GM21528 (cell line): ENCODE results near the gene CHL1.
A peak's percentile ranks its signal among the peaks of the same experiment; 100 is the strongest.

ENCODE experiments used
- ATAC-seq: cut with Tn5 transposase; IDR thresholded peaks from one replicate; pipeline ENCODE4 v1.9.1; 2021; ENCODE audit warnings: mild to moderate bottlenecking, moderate library complexity; ENCODE audit not compliant: unreplicated experiment, low FRiP score

Gene CHL1

DNA sequence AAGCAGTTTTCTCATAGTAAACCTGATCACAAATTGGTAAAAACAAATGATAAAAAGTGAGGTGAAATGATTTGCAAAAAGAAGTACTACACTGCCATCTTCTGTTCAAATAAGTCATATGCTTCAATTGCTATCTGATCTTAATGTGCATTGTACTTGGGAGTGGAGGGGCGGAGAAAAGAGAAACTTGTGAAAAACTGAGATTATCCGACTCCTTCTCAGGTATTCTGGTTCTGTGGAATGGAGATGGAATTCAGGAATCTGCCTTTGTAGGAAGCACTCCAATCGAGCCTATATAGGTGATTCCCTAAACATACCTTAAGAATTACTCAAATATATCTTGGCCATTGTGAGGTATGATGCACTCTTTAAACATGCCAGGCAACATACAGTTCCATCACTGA, 180.6 kb downstream of the CHL1 start:
- peak; percentile 58 for ATAC-seq

DNA sequence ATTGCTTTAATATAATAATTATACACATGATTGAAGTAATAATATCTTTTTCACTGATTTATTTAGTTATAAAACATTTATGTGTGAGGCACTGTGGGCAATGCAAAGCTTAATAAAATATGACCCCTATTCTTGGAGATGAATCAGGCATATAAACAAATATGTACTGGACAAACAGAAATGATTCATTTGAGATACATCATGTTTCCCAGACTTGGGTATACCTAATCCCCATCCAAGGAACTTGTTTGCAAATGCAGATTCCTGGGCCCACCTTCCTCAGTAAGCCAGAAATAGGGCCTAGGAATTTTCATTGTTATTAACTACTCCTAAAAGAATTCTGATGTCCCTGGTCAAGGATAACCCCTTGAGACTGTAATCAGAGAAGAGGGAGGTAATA, 184.2 kb downstream of the CHL1 start:
- no peak for ATAC-seq

DNA sequence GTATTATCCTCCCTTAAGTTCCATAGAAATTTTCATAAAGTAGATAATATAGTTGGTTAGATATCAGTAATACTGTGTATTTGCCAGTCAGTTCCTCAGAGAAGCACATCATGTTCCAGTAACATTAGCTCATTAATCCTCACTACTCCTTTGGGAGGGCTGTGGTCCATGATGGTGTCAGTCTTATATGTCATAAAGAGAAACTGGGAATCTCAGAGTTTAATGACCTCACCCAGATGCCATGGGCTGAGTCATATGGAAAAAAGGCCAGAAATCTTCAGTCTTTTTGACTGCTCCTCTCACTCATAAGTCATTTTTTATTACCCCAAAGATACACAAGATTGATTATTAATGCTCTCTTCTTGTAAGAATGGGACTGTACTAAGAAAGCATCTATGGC, 188.6 kb downstream of the CHL1 start:
- no peak for ATAC-seq

DNA sequence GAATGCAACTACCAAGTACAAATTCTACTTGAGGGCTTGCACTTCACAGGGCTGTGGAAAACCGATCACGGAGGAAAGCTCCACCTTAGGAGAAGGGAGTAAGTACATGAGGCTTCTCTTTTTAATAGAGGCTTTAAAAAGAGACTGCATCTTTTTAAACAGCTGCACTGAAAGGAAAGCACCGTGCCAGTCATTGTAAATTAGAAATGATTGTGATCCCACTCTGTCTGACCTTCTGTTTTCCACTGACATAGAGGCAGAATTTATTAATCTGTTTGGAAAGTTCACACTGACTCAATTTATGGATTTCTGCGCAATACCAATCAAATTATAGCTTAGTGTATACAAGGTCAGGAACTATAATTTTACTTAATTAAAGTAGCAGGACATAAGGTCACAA, 198.2 kb downstream of the CHL1 start:
- ATAC-seq: no peak

DNA sequence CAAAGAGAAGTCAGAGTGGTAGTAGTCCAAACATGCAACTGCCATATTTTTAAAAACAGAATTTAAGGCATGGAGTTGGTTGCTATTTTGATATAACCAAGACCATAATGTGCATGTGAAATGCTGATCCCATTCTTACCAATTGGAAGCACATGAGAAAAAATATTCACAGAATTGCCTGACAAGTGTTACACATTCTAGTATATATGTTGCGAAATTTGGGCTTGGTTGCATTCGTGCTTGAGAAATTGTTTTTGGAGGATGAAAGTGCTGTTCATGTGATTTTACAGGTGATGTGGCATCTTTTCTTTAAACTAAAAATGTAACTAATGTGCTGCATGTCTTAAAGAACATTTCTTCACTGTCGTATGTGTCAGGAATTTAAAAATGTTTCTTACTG, 199.7 kb downstream of the CHL1 start:
- no peak for ATAC-seq

DNA sequence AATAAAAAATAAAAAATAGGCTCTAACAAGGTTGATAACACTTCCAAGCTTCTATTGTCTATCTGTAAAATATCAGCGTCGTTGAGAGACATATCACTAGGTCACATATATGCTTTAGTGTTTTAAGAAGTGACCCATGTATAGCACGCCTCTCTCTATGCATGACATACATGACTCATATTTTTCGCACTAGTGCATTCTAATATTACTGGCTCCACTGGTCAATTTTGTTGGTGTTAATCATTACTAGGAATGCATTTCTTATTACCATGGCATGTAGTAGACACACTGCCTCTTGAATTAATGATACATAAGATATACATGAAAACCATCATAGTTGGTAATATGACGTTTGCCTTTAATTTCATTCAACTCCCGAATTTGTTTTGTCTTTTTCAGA, 203.1 kb downstream of the CHL1 start:
- no peak for ATAC-seq

DNA sequence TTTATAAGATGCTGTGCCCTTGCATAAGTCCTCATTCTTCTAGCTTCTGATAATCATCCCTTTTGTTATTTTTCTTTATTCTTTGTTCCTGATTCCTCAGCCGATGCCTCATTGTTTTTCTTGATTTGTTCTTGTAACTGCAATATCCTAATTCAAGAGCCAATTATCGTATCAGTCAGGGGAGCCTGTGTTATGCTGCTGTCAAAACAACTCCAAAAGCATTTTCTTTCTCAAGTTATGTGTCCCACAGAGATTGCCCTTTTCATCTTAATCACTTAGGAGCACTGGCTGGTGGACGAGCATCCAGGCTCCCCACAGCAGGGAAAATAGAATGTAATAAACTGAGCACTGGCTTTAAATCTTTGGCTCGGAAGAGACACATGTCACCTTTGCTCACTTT, 207.3 kb downstream of the CHL1 start:
- no peak for ATAC-seq

DNA sequence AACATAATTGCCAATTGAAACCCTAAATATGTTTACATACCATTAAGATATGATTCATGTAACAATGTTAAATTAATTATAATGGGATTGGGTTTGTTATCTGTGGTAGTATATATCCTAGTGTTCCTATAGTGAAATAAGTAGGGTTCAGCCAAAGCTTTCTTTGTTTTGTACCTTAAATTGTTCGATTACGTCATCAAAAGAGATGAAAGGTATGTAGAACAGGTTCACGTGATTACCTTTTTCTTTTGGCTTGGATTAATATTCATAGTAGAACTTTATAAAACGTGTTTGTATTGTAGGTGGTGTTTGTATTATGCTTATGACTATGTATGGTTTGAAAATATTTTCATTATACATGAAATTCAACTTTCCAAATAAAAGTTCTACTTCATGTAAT, 212.4 kb downstream of the CHL1 start:
- no peak for ATAC-seq

DNA sequence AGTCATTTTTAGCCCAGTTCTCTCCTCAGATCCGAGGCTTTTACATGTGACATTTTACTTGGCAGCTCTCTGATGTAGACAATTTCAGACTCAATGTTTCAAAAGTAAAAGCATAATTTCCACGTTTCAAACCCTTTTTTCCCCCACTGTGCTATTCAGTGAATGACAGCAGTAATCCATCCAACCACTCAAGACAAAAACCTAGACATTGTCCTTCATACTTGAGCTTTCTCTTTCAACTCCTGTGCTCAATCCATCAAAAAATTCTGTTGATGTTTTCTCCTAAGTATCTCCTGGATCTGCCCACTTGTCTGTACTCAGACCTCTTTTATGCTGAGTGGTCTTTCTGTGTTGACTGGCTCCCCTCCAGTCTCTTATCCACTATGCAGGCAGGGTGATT, 214.7 kb downstream of the CHL1 start:
- no peak for ATAC-seq

DNA sequence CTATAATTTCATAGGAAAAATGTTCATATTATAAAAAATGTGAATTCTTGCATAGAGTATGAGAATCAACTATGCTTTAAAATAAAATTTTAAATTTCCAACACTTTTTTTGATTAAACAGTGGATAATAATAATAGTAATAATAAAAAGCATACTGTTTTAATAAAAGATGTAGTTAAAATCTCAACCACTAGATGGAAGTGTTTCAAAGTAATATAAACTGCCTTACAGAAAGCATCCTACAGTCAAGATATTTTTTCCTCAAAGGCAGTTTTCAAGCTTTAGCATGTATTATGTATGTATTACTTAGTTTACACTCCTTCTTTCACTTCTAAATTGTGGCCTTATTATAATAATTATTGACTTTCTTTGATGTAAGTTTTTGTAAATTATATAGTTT, 217.5 kb downstream of the CHL1 start:
- ATAC-seq: no peak

DNA sequence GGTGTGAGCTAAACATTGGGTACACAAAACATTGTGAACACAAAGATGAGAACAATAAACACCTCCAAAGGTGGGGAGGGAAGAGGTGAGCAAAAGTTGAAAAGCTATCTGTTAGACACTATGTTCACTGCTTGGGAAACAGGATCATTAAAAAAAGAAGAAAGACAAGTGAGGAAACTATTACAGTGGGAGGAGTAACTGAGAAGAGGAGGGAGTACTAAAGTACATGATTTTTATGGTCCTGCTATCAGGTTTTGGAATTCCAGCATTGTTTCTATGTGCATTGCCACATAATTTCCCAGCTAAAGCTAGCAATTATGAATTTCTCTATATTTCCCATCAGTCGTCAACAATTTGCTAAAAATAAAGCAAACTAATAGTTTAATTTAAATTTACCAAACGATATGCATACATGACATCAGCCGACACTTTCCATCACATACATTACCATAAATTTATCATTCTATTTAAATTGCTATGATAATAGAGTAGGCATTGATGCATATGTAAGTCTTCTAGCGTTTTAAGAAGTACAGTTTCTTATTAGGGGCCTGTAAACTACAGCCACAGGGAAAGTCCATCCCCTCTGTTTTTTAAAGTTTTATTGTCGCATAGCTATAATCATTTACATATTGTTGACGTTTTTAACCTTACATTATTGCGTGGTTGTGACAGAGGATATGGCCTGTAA, 221.8 kb downstream of the CHL1 start:
- no peak for ATAC-seq

DNA sequence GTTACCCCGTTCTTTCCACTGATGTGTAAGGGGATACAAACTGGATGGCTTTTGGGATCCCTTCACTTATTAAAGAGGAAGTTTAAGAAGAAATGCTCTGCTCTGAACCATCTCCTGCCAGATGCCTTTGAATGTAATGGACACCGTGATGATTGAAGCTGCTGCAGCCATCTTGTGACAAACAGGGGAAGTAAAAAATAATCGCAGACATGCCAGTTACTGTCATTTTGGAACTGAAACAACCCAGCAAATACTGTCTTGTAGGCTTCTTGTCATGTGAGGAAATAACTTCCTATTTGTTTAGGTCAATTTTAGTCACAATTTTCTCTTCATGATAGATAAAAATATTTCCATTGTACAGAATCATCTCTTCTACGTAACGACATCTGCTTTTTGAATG, 224.0 kb downstream of the CHL1 start:
- no peak for ATAC-seq

DNA sequence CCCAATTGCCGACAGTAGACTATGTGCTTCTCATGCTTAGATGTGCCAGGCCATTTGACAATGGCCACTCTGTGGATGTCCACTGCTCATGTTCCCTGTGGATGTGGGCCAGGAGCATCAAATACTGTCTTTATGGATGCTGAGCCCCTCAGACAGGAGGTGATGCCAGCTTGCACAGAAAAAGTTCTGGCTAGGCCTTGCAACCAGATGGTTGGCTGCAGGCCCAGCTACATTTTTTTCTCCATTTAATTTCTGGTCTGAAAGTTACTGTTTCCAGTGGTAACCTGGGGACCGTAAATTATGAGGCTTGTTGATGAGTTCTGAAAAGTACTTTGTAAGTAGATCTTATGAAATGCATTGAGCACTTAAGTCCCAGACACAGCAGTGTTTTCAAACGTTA, 228.5 kb downstream of the CHL1 start:
- no peak for ATAC-seq

DNA sequence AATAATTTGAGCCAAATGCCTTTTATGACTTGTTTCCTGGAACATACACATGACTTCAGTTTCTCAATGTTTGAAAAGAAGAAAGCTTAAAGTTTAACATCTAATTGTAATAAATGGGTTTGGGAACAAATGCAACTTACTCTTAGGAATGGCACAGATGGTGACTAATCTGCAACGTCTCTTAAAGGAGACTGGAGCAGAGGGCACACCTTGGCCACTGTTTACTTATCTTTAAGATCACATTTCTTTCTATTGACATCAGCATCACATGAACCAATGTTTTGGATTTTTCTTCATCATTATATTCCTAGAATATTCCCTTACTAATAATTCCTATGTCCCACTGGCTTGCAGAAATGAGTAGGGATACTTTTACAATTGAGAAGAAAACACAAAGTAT, 229.5 kb downstream of the CHL1 start:
- ATAC-seq: no peak

DNA sequence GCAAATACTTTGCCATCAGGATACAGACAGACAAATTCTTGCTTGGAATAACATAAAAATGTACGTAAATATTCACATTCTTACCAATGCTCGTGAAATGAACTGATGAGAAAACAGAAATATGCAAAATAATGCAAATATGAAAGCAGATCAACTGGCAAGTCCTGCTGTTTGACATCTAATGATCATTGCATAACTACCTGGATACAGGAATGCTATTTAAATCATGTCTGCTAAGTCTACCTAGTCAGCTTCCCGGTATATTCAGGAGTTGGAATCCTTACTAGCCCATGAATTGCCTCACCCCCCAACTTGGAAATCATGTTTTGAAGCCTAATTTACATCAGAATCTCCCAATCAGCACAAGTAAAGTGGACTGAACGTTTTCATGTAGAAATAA, 230.6 kb downstream of the CHL1 start:
- ATAC-seq: no peak

DNA sequence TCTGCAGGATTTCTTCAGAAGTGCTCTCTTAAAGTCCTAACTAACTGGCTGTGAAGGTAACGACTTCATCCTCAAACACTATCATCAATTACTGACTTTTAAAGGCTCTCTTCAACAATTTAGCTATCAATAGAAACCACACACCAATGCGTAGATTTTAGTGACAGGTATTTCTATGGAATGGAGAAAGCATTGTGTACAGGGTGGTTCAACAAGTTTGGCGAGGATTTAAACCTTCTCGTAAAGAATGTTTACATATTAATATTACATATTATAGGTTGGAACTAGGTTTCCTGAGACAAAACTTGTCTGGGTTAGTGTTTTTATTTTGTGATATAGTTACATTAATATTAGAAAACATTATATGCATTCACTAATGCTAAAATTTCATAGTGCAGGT, 233.6 kb downstream of the CHL1 start:
- no peak for ATAC-seq

DNA sequence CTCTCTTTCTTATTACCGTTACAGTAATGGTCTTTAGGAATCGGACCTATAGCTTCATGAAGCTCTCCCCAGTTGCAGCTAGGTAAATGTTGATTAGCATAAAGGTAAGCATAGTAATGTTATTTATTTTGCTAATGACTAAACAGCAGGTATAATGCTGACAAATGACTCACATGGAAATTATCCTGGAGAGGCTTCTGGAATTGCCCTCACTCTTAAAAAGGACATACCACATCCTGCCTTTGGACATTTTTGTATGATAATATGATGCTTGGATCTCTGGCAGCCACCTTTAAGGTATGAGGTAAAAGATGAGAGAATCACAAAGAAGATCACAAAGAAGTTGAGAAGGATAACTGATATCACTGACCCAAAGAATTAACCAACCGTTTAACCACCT, 238.6 kb downstream of the CHL1 start:
- no peak for ATAC-seq

DNA sequence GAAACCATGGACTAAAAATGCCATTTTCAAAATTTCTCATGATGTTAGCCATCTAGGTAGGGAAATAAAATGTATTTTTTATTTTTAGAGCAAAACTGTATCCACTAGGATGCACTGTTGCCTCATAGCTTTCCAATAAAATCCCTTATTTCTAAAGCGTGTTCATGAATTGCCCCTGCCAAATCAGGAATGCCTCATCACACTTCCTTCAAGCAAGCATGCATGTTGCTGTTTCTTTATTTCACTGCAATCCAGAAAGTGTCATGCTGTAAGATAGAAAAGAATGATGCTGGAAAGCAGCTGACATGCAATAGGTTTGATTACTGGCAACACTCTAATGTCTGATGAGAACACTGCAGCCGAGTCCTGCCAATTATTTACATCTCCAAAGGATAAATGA, 239.5 kb downstream of the CHL1 start:
- no peak for ATAC-seq

DNA sequence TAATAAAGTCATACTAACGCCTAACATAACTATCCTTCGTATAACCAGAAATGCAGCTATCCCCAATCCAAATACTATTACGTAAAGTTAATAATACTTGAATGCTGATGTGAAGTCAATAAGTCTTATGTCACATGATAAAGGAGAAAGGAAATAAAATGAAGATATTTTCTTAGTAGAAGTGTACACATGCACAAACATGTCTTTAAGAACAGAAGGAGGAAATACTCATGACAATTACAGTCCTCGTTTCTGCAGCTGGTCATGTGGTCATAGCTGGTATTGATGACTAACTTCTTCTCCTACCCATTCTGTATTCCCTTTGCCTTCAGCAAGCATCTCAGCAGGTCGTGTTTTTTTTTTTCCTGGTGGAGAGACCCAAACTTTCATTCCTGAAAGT, 244.3 kb downstream of the CHL1 start:
- no peak for ATAC-seq

DNA sequence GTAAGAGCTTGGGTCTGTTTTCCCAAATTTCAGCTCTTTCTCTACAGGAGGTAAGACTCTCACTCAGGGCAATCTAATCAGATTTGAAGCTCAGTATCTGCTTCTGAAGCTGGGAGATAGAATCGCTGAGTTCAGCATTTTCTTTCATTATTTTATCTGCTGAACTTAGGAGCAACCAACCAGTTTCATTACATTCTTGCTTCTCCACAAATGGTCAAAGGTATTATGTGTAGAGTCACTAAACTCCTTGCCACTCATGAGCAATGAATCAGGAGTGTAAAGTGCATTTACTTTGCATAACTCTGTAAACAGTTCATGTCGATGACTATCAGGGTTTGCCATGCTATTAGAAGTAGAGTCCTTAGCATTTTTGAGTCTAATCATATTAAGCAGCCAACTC, 249.4 kb downstream of the CHL1 start:
- no peak for ATAC-seq

DNA sequence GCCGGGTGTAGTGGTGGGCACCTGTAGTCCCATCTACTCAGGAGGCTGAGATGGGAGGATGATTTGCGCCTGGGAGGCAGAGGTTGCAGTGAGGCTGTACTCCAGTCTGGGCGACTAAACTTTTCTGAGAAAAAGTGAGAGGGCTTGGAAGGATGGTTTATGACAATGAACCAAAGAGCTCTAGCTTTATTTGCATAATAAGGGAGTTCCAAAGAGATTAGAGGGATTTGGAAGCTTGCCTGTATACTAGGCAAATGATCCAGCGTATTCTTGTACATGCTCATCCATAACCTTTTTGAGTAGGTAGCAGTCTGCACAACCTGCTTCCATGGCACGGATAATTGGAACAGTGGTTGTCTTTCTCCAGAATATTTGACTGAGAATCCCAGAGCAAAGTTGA, 251.1 kb downstream of the CHL1 start:
- no peak for ATAC-seq

DNA sequence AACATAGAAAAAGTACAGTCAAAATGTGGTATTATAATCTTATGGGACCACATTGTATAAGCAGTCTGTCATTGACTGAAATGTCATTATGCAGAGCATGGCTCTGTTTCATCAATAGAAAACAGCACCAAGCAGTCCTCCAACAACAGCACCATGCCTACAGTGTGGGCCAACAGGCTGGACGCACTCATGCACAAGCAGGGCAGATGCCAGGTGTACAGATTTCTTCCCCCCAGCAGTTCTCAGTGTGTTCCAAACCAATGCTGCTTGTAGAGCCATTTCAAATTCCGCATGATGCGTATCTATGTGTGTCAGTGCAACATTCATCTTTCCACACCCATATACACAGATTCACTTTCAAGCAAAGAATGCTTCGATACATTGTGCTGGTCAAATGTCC, 253.1 kb downstream of the CHL1 start:
- no peak for ATAC-seq

DNA sequence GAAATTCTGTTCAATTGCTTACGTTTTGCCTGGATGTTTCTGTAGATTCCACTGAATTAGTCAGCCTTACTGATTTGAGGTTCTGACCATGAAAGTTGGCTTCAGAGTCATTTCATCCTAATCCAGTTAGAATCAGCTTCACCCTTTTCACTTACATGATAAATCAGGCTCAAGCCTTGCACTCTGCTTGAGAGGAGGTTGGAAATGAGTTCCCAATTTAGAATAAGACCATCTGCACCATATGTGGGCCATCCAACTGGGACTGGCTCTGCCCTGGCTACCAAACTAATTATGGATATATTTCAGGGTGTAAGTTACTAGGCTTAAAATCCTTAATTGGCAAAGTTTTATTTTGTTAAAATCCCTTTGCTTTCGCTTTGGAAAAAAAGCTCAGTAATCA, 255.7 kb downstream of the CHL1 start:
- ATAC-seq: no peak
